HG02571 (cell line): ENCODE results near the gene CREG1.

Source experiments
- ATAC-seq: cut with Tn5 transposase; IDR thresholded peaks from one replicate; pipeline ENCODE4 v1.9.1; 2021; ENCODE audit warnings: mild to moderate bottlenecking, moderate library complexity; ENCODE audit not compliant: unreplicated experiment

The CREG1 gene

DNA sequence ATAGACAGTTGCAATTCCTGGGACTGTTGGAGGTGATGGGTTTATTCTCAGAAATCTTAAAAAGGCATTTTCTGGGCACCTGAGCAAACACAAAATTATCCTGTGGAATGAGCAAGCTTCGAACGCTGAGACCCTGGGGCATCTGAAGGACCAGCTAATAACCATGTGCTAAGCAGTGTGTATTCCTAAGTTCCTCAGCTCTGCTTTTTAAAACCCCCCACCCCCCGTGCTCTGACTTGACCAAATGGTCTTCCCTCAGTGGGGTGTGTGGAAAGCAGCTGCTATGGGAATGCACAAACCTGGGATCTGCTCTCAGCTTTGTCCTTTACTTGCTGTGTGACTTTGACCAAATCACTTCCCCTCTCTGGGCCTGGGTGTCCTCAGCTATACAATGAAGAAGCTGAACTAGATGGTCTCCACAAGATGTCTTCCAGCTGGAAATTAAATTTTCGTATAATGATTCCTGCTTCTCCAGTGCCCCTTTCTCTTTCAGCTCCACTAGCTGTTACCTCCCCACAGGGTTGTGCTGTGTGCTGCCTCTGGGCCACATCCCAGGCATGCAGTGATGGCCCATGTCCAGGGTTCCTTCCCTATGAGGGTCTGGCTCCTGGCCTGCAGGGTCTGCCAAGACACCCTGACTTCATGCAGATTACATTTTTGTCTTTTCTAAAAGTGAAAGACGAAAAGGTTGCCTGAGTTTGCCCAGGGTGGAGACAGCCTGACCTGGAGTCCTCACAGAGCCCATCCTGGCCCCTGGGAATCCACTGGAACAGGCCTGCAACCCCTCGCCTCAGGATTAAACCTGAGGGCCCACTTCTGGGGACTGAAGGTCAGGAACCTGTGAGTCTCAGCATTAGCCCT, 20.4 kb downstream of the CREG1 start:
- ATAC-seq = no peak

DNA sequence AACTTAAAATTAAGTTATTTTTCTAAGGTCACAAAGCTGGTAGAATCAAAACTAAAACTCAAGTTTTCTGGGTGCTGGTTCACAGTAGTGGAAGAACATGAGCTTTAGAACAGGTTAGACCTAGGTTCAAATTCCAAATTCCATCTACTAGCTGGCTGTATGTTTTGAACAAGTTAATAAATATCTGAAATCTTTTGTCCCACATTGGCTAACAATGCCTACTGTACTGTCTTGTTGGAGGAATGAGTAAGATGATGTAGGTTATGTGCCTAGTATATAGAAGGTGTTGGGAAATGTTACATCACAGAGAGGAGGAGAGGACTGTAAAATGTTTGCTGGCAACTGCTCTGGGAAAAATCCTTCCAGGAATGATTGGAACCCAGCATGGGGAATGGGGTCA, 21.2 kb downstream of the CREG1 start:
- no peak for ATAC-seq

DNA sequence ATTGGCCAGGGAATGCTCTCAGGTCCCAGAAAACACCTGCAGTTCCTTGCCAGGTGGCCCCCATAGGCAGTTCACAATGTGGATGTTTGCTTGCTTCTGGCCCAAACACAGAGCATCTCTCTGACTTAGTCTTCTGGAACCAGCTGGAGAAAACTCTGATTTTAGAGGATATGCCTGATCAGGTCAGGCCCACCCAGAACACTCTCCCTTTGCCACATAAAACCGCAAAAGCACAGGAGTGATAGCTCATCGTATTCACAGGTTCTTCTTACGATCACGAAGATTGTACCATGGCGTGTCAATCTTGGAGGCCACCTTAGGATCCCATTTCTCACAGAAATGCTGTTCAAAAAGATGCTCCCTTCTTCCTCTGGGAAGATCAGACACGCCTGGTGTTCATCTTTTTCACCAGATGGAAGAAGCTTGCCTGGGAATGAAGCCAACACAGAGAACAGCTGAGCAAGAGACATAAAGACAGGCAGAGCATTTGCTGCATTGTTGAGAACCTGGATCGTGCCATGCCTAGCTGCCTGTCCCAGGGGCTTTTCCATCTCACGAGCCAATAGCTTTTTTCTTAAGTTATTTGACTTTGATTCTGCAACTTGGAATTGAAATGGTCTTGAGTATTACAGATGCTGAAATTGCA, 23.6 kb downstream of the CREG1 start:
- ATAC-seq = no peak

DNA sequence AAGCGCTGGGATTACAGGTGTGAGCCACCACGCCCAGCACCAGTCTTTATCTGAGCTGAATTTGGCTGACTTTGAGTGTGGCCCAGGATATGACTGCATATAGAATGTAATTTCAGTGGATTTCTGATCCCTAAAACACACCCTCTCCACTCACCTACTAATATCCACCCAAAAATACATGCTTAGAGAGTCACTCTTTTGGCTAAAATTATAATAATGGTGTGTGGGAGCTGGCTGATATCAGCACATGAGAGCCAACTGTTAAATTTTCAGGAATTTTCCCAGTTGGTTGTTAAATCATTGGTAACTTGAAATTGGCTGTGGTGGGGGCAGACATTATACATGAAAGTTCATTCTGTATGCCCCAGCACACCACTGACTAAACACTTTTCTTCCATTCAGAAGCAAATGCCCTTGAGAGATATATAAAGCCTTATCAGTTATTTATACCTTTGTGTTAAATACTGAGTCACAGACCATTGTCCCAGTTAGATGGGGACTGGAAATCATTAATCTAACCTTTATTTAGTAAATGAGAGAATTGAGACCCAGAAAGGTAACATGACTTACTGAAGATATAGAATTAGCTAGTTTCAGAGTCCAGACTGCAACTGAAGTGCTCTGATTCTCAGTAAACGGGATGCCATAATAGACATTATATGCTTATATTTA, 25.4 kb downstream of the CREG1 start:
- no peak for ATAC-seq

DNA sequence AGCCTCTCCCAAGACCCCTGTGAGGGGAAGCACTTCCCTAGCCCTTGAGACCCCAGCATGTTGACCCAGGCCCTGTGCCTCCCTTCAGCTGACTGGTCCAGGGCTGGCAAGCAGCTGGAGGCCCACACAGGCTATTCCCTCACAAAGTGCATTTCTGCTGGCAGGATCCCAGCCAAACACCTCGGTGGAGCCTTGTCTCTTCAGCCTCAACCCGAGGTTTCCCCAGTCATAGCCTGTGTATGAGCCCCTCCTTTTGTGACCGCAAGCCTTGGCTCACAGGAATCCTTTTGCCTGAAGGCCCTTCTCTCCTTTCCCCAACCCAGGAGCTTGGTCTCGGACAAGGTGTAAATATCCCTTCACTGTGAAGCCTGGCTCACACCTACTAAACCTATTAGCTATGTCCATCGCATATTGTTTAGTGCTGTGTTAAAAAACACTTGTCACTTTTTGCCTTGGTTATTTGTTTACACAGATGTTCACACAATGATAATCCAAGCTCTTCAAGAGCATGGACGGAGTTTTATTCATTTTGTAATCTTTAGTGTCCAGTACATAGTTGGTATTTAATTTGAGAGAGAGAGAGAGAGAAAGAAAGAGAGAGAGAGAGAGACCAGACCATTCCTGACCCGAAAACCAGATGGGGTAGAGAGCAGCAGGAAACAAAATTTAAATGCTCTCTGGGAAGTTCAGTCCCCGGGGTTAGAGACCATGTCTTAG, 26.7 kb downstream of the CREG1 start:
- ATAC-seq = no peak

DNA sequence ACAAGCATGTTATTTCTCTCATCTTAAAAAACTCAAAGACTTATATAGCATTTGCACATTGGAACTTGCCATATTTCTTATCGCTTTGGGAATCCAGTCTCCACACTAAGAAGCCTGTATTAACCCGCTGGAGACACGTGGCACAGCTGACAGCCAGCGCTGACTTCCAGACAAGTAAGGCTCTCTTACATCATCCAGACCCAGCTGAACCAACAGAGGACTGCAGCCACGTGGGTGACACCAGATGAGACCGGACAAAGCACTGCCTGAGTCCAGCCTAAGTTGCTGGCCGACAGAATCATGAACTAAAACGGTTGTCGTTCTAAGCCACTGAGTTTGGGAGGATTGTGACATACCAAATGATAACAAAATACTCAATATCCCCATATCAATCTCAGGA, 28.9 kb downstream of the CREG1 start:
- ATAC-seq = no peak

DNA sequence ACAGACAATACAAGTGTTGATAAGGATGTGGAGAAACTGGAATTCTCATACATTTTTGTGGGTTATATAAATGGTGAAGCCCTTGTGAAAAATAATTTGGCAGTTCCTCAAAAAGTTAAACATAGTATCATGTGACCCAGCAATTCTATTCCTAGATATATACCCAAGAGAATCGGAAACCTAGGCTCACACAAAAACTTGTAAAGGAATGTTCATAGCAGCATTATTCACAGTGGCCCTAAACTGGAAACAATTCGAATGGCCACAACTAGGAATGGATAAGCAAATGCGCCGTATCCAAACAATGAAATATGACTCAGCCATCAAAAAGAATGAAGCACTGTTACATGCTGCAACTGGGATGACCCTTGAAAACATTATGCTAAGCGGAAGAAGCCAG, 31.3 kb downstream of the CREG1 start:
- ATAC-seq = no peak

DNA sequence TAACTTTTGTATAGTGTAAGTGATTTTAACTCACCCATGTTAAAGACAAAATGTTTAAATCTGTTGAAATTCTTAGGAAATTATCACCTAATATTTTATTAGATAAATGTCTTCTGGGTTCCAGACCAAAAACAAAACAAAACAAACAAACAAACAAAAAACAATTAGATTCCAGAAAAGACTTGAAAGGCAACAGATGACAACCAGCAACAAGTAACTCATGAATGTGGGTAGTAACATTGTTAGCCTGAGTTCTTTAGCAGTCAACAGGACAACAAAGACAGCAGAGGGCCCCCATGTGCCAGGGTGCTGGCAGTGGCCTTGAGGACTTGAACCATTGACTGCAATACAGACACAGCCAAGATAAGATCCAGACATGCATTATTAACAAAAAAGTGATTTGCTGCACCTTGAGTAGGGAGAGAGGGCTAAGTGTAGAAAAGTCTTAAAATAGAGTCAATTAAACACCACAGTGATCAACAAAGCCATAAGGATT, 32.8 kb downstream of the CREG1 start:
- no peak for ATAC-seq

DNA sequence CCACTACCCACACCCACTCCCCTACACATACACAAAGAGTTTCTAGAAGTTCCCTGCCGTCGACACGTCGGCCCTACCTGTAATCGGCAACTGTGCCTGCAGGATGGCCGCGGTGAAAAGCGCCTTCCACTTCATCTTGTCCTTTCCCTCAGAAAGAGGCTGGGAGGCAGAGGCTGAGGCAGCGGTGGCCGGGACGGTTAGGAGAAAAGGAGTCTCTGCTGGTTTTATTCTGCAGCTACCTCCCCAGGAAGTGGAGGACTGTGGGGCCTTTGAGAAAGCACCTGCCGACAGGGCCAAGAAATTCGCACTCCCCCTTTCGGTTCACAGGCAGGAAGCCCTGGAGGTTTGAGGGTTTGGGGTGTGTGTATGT, 35.2 kb downstream of the CREG1 start, which contains the start of gene CD247:
Gene CD247, minus strand, starts transcription at position 199 of the 370 bp plus-strand sequence. Its CDS starts 64 bp downstream, at position 135.
- no peak for ATAC-seq

DNA sequence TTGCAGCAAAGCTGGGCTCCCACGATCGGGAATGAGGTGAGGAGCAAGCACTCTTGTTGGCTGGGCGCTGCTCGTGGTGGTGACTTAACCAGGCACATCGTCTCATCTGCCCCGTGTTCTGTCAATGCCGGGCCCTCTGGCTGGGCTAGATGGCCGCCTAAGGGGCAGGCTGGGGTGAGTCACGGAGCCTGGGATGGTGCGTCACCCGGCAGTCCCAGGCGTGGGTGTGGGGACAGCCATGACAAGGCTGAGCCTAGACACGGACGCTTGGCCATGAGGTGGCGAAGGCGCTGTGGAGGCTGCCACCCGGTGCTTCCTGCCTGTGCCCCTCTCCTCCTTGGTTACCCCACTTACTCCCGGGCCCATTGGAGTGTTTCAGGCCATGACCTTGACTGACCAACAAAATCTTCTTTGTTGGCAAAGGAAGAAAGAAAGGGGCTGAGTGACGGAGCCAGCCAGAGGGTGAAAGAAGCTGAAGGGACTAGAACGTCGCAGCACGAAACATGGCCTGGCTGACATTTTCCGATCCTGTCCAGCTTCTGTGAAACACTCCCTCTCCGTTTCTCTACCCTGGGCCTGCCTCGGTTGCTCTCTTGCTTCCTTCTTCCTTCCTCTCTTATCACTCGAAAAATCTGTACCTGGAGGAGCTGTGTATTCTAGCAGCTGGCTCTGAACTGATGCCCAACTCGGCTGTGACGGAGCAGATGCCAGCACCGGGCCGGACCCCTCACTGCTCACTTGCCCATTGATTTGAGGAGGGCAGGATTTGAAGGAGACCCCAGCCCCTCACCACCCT, 35.8 kb downstream of the CREG1 start:
- no peak for ATAC-seq

DNA sequence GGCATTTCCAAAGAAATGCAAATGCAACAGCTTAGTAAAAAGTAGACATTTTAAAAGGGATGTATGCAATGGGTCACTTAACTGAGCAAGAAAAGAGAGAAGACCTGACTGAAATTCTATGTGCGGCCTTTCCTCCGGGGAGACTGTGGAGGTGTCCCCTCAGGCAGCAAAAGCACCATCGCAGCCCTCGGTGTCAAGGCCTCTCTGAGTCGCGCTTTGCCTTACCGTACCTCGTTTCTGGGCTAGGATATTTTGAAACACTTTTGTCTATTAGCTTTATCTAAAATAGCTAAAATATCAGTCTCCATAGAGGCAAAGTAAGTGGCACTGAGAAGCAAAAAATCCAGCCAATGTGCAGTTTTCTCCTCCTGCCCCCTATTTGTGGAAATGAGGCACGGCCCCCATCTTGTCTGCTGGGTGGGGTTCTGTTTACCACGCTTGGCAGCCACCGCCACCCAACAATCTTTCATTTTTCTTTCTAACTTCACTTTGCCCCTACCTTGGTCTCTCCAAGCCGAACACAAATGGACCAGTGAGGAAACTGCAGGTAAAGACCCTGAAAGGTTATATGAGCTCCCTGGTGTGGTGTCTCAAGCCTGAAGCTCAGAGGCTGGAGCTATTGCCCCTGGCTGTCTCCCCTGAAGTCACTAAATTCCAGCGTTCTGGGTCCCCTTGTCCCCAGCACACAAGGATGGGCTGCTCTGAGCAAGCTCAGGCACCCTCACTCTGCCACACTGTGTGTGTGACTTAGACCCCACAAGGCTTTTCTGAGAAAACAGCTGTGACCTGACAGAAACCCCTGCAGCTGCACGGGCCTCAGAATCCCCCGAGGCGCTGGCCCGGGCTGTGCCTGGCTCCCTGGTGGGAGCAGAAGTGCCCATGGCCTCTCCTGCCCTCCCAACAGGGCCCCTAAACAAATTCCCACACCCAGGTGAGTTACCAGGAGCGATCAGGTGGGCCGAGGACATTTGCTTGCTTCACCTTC, 36.9 kb downstream of the CREG1 start:
- ATAC-seq = no peak

DNA sequence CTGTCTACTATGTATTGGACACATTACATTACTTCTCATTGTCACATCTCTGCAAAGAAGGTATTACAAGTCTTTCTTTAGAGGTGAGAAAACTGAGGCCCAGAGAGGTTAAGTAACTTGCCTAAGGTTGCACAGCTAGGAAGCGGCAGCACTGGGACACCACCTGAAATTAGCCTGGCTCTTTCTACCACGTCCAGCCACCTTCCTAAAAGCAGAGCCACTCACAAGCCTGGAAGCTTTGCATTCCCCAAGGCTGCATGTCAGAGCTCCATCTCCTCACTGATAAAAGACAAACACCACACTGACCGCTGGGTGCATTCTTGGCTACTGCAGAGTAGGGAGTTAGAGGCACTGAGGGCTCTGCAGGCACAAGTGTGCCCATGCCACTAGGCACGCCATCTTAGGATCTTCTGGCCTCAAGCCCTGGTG, 37.7 kb downstream of the CREG1 start:
- ATAC-seq = no peak

DNA sequence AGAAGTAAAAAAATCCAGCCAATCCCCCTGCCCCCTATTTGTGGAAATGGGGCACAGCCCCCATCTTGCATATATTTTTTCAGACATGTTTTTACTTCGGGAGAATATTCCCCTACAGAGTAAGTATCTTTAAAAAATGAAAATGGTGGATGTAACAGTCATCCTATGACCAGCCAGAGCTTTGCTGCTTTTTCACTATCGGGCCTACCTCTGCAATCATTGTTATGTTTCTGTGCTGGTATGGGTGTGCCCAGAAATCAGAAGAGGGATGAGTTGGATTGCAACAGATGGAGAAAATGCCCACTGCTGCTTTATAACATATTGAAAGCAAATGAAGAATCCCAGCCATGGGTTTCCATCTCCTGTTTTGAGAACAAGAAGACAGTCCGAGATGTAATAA, 38.1 kb downstream of the CREG1 start:
- no peak for ATAC-seq

DNA sequence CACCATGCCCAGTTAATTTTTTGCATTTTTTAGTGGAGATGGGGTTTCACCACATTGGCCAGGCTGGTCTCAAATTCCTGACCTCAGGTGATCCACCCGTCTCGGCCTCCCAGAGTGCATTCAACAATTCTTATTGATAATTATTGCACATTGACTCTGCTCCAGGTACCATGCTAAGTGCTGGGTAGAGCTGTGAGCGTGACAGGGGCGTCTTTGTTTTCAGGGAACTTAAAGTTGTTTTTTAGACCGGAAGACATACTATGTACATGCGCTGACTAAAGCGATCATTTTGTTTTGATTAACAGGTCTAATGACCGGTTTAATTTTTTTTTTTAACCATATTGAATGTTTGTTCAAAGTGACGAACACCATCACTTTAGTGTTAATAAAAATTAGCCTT, 39.3 kb downstream of the CREG1 start:
- no peak for ATAC-seq

DNA sequence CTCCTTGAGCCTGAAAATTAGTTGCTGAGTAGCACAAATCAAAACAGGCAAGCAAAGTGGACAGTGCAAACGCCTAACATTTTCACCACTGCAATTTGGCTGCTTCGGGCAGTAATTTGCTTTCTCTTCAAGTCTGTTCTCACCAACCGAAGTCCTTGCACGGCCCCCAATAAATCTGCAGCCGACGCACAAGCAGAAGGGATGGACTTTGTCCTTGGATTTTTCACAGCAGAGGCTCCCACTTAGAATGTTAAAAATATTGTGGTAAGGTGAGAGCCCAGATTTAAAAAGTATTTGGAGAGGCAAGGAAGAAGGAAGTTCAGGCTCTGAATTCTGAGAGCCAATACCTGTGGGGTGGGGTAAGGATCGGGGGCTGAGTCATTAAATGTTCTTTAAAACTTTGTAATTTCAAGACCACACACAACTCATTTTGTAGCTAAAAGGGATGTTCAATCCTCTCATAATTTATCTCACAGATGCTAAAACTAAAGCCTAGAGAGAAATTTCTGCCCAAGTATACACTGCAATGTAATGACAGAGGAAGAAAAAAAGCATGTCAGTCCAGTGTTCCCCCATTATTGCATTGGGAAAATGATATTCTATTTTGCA, 41.4 kb downstream of the CREG1 start:
- ATAC-seq = no peak

DNA sequence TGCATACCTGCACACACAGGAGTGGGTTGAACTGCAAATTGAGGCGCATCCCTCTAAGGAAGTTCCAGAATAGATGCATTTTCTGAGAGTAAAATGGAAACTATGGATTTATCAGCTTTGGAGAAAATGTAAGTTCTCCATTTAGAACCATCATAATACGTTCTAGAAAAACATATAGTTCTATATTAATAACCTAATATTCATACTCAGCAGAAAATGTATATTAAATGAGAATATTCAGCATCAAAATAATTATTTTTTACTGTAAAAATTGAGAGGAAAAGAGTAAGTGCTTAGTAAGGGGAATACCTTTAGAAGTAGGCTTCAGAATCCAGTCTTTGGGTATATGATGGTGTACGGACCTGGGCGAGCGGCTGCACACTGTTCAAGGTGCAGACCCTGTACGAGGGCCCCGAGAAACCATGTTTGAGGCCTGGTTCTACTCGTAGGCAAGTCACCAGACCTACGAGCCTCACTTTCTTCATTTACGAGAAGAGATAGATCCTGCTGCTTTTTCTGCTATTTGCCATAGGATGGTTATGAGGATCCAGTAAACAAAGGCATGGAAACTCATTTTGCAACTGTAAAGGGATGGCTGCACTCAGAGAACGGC, 42.1 kb downstream of the CREG1 start:
- no peak for ATAC-seq

DNA sequence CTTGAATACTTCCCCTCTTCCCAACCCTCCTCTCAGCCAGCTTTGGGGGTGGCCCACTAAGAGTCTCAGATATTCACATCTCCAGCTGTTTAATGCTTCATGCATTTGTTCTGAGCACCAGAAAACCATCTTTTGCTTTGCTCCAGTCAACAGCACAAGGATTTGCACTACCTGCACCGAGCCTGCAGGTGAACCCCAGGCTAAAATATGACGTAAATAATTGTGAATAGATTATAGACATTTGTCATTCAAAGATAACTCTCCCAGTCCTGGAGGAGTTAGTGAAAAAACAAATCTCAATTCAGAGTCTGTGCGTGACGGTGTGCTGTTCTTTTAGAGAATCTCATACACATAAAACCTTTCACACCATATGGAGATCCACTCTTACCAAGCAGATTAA, 42.7 kb downstream of the CREG1 start:
- ATAC-seq = no peak

DNA sequence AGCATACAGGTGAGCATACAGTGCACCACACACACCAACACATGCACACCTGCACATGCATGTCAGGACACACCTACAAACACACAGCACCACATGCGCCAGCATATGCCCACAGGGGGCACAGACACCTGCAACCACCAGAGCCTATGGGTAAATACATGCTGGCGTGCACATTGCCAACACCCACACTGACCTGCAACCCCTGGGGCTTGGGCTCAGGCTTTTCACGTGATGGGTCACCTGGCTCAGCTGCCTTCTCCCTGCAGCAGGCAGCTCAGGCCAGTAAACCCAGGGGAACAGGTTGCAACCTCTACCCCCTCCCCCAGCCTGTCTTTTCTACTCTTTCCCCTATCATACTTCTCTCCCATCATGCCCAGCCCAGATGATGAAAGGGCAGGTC, 43.3 kb downstream of the CREG1 start:
- ATAC-seq = no peak
